ENCODE results near the gene RANGAP1. TPM values are rescaled to one million over a fixed set of nuclear protein-coding genes. Genes with fewer than 3 reads are reported as not detected.

Gene RANGAP1
- total and polyA plus RNA-seq, 12 donors, result 23.2 to 90.3 (median 31.4) TPM

DNA sequence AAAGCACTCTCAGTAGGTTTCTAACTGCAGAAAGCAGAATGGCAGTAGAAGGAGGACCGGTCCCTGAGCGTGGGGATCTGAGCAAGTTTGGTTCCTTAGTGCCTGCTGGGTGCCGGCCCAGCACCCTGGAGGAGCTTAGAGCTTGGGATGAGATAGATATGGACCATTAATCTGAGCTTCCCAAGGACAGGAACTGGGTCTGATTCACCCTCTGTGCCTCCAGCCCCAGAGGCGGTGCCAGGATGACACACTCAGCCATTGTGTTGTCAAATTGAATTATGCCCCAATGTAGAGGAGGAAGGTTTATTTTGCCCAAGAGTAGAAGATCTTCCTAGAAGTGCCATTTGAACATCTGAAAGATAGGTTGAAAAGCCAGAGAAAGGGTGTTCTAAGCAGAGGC lies 19.7 kb upstream of the RANGAP1 start:
- Histone ChIP-seq H3K27ac (no peak overlapping the region), H3K4me3 (no peak overlapping the region), H3K9me3 (no peaks in the 10 kb centered on the region), H3K36me3 (peaks cover 0 to 29% (median 0%) of the 10 kb centered on the region in 9 donors), H3K27me3 (no peaks in the 10 kb centered on the region), H3K4me1 (peaks cover 0 to 46% (median 31%) of the 10 kb centered on the region in 9 donors)
- no peak for DNase-seq
- TF ChIP-seq, protein P1, sequence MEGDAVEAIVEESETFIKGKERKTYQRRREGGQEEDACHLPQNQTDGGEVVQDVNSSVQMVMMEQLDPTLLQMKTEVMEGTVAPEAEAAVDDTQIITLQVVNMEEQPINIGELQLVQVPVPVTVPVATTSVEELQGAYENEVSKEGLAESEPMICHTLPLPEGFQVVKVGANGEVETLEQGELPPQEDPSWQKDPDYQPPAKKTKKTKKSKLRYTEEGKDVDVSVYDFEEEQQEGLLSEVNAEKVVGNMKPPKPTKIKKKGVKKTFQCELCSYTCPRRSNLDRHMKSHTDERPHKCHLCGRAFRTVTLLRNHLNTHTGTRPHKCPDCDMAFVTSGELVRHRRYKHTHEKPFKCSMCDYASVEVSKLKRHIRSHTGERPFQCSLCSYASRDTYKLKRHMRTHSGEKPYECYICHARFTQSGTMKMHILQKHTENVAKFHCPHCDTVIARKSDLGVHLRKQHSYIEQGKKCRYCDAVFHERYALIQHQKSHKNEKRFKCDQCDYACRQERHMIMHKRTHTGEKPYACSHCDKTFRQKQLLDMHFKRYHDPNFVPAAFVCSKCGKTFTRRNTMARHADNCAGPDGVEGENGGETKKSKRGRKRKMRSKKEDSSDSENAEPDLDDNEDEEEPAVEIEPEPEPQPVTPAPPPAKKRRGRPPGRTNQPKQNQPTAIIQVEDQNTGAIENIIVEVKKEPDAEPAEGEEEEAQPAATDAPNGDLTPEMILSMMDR (IDR thresholded peaks at IDR 0.05), result no peak
- intact Hi-C loops (cut with DNase I), result loop anchor here in 4 of 10 donors (10.0 kb wide), 4 partner anchors 49 to 381 kb away; partner anchors contain the start of genes CHADL (in 1 of the 4) and POLR3H (in 1 of the 4)
- no peak for ATAC-seq
- 90 to 97% methylated on average over 4 of the region's 4 CpGs for WGBS, 2 donors

DNA sequence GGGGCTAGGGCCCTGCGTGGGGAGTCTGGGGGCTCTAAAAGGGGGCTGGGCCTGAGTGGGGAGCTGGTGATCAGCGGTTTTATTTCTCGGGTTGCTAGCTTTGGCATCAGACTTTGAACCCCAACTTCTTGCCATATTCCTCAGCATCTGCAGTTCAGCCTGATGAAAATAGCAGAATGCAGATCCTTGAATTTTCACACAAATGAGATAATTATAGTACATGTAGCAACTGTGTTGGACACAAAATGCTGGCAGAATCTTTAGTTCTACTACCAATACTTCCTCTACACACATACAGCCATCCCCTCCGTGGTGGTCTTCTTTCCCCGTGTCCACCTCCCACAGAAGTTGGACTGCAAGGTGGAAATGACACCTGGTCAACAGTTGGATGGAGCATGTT lies 16.8 kb upstream of the RANGAP1 start:
- no peak for ATAC-seq
- TF ChIP-seq, protein P1 (IDR thresholded peaks at IDR 0.05), result no peak
- Histone ChIP-seq H3K9me3 (no peaks in the 10 kb centered on the region), H3K27me3 (no peaks in the 10 kb centered on the region), H3K4me3 (peak overlapping the region; percentile 77 to 100 (median 86)), H3K36me3 (peaks cover 0 to 14% (median 0%) of the 10 kb centered on the region in 9 donors), H3K4me1 (peaks cover 0 to 38% (median 24%) of the 10 kb centered on the region in 9 donors), H3K27ac (peak overlapping the region; percentile 46 to 96 (median 88))
- intact Hi-C loops (cut with DNase I), result loop anchor here in 5 of 10 donors (5.0 to 10.0 kb wide), 6 partner anchors 52 to 378 kb away; partner anchors contain the start of genes CHADL (in 1 of the 5), POLR3H (in 1 of the 5) and TEF (in 1 of the 5)
- 14 to 17% methylated on average over 5 of the region's 5 CpGs for WGBS, 2 donors
- no peak for DNase-seq

DNA sequence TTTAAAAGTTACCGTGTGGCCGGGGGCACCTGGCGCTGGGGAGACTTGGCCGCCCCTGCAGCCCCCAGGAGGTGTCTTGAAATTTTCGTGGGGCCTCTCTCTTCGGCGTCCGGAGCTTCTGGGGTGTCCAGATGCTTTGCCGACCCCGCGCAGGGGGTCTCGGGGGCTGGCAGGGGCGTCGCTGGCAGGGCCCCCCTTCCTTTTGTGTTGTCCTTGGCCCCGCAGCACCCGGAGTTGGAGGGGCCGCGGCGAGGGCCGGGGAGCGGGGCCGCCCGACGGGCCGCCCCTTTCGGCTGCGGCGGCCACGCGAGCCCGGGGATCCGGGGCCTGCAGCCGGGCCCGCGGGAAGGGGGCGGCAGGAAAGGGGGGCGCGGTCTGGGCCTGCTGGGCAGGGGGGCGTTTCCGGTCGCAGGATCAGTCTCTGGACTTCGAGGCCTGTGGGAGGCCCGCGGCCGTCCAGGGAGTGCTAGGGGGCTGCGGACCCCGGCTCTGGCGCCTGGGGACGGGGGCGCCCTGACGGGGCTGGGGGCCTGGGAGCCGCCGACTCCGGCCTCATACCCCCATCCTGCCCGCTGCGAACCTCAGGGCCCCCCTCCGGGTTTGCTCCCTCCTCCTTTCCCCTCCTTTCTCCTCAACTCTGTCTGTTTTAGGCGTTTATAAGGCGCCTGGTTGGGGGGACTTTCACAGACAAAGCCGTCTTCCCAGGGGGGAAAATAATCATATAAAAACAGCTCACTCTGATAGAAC lies 16.2 kb upstream of the RANGAP1 start:
- peaks cover 0 to 32% (median 20%) of the 10 kb centered on the region in 9 donors for H3K4me1 ChIP-seq
- H3K27ac ChIP-seq, result peak overlapping the region; percentile 46 to 96 (median 88)
- H3K36me3 ChIP-seq, result peaks cover 0 to 8% (median 0%) of the 10 kb centered on the region in 9 donors
- H3K4me3 ChIP-seq, result peak overlapping the region; percentile 77 to 100 (median 86)
- ATAC-seq (peak in 7 of 8 donors; percentile 4 to 34 (median 22)), DNase-seq (no peak)
- no peaks in the 10 kb centered on the region for H3K9me3 ChIP-seq
- TF ChIP-seq, protein P1 (IDR thresholded peaks at IDR 0.05), result no peak
- intact Hi-C loops (cut with DNase I), result loop anchor here in 5 of 10 donors (5.0 to 10.0 kb wide), 6 partner anchors 53 to 377 kb away; partner anchors contain the start of genes CHADL (in 1 of the 5), POLR3H (in 1 of the 5) and TEF (in 1 of the 5)
- no peaks in the 10 kb centered on the region for H3K27me3 ChIP-seq
- WGBS, 2 donors, result 0% methylated on average over 49 to 60 of the region's 60 CpGs

All from heart right ventricle (tissue), 16 donors.